K562 (cell line): Measurements from ENCODE around the gene RNF144A. TPM values are rescaled to one million over a fixed set of nuclear protein-coding genes. Genes with fewer than 3 reads are reported as not detected.

Experiments
- CREB3L1 ChIP-seq: fragments of 450-650 bp; IDR thresholded peaks from 2 replicates; pipeline ENCODE4 v1.6.1; 2014; ENCODE audit warnings: low read depth, mild to moderate bottlenecking, moderate library complexity, borderline replicate concordance
- JUN ChIP-seq, 2 experiments: sonication (generic) in 1 of 2; formaldehyde crosslinking in 1 of 2; IDR thresholded peaks; 2 replicates each; pipeline versions ENCODE4 v1.6.1 to v1.8.0; 2012 to 2022; ENCODE audit warnings: borderline replicate concordance in 2 of 2, mild to moderate bottlenecking in 2 of 2, improper control_type of control experiment in 1 of 2, low read depth in 1 of 2, low read length in 1 of 2, missing genetic modification reagents in 1 of 2
- LEF1 ChIP-seq: fragments of 450-650 bp; IDR thresholded peaks from 2 replicates; pipeline ENCODE4 v1.6.1; 2016; ENCODE audit warnings: mild to moderate bottlenecking
- MTF1 ChIP-seq: fragments of 250-450 bp; sonication (Bioruptor Pico); IDR thresholded peaks from 2 replicates; pipeline ENCODE4 v1.9.0; 2021; ENCODE audit warnings: moderate library complexity, mild to moderate bottlenecking, inconsistent platforms, borderline replicate concordance
- NFRKB ChIP-seq: fragments of 450-650 bp; IDR thresholded peaks from 2 replicates; pipeline ENCODE4 v1.6.1; 2016; ENCODE audit warnings: low read depth
- PCBP2 ChIP-seq: fragments of 200-400 bp; formaldehyde crosslinking; IDR thresholded peaks from 2 replicates; pipeline ENCODE4 v1.6.1; 2018; ENCODE audit warnings: low read length, low read depth, mild to moderate bottlenecking, moderate library complexity; ENCODE audit not compliant: poor library complexity, severe bottlenecking
- POLR3A ChIP-seq: IDR thresholded peaks from 2 replicates; pipeline ENCODE4 v1.6.1; 2011; ENCODE audit warnings: borderline replicate concordance, mild to moderate bottlenecking, moderate library complexity; ENCODE audit not compliant: insufficient read length, insufficient read depth; ENCODE audit errors: extremely low read depth
- RBM22 ChIP-seq: fragments of 200-400 bp; formaldehyde crosslinking; IDR thresholded peaks from 2 replicates; pipeline ENCODE4 v1.6.1; 2018; ENCODE audit warnings: low read length, low read depth; ENCODE audit not compliant: poor library complexity, severe bottlenecking
- SLC30A9 ChIP-seq: fragments of 250-450 bp; sonication (Bioruptor Pico); IDR thresholded peaks from 2 replicates; pipeline ENCODE4 v1.8.0; 2022; ENCODE audit warnings: mild to moderate bottlenecking, moderate library complexity
- SMAD2 ChIP-seq: fragments of 150-350 bp; IDR thresholded peaks from 2 replicates; pipeline ENCODE4 v1.6.1; 2014; ENCODE audit warnings: low read depth, mild to moderate bottlenecking, low read length
- SNRNP70 ChIP-seq: fragments of 200-400 bp; formaldehyde crosslinking; optimal IDR thresholded peaks from 2 replicates; pipeline ENCODE3; 2017; ENCODE audit warnings: low read depth, low read length
- SREBF1 ChIP-seq: fragments of 150-350 bp; IDR thresholded peaks from 2 replicates; pipeline ENCODE4 v1.6.1; 2014; ENCODE audit warnings: antibody characterized with exemption, low read depth, low read length, borderline replicate concordance
- THRA ChIP-seq: fragments of 450-650 bp; IDR thresholded peaks from 2 replicates; pipeline ENCODE4 v1.6.1; 2017; ENCODE audit warnings: mild to moderate bottlenecking, moderate library complexity
- ZBTB43 ChIP-seq: sonication (generic); formaldehyde crosslinking; IDR thresholded peaks from 2 replicates; pipeline ENCODE4 v1.8.0; 2023; ENCODE audit warnings: mild to moderate bottlenecking, missing genetic modification reagents
- ZFP1 ChIP-seq: fragments of 450-650 bp; formaldehyde crosslinking; IDR thresholded peaks from 2 replicates; pipeline ENCODE4 v1.4.0; 2020; ENCODE audit warnings: mild to moderate bottlenecking, mixed read lengths
- ZFX ChIP-seq: sonication (generic); formaldehyde crosslinking; IDR thresholded peaks from 2 replicates; pipeline ENCODE4 v1.8.0; 2022; ENCODE audit warnings: mild to moderate bottlenecking, missing genetic modification reagents, moderate library complexity
- ZKSCAN1 ChIP-seq: fragments of 150-350 bp; IDR thresholded peaks from 2 replicates; pipeline ENCODE4 v1.6.1; 2016; ENCODE audit warnings: low read depth, low read length
- ZNF398 ChIP-seq: fragments of 250-450 bp; sonication (Bioruptor Pico); IDR thresholded peaks from 2 replicates; pipeline ENCODE4 v1.8.0; 2021; ENCODE audit warnings: moderate library complexity, mild to moderate bottlenecking, inconsistent platforms
- ZNF77 ChIP-seq: fragments of 250-450 bp; sonication (Bioruptor Pico); IDR thresholded peaks from 2 replicates; pipeline ENCODE4 v1.5.0; 2020
- polyA plus RNA-seq, 8 experiments: library from polyadenylated mRNA; depleted of rRNA in 4 of 8; stranded (reverse) in 5 of 8; unstranded in 3 of 8; fragments of >200 nt; fragmentation: Nextera tagmentation in 2 of 8; fragmentation: Illumina TruSeq in 1 of 8; extraction: Ambion mirVana in 2 of 8; extraction: Trizol in 1 of 8; gene quantifications; 2 replicates each; pipeline versions ENCODE4 v1.2.1 to v1.2.3, GENCODE V29; 2011 to 2014; ENCODE audit warnings: inconsistent platforms in 1 of 8, missing spikeins in 1 of 8
- total RNA-seq, 7 experiments: library from RNA; depleted of rRNA in 6 of 7; stranded (reverse); fragments of >200 nt in 6 of 7; fragmentation: Illumina TruSeq in 2 of 7; extraction: Trizol in 2 of 7; gene quantifications; 2 replicates each; pipeline versions ENCODE4 v1.2.1 to v1.2.3, GENCODE V29; 2011 to 2021; ENCODE audit warnings: low replicate concordance in 1 of 7
- TF ChIP-seq, protein P1 (sequence below): fragments of 250-450 bp; sonication (Bioruptor Pico); IDR thresholded peaks from 2 replicates; pipeline ENCODE4 v1.4.0; 2020; ENCODE audit warnings: mild to moderate bottlenecking, moderate library complexity

Gene RNF144A
- total and polyA plus RNA-seq, 9 of the 15 experiments (the other 6 are each of a cell fraction or from before 2014, with no cell fraction given) = 0.96 to 11.3 (median 6.2) TPM

- TF ChIP-seq SMAD2 (no peak), ZNF398 (no peak), ZFP1 (CRISPR knock-in tag) (no peak), JUN (IDR thresholded peaks at IDR 0.05; ENCODE audit: borderline replicate concordance, low read depth, low read length) (no peak), JUN (CRISPR knock-in tag; IDR thresholded peaks at IDR 0.05; ENCODE audit: borderline replicate concordance) (no peak), ZNF77 (CRISPR knock-in tag) (no peak), ZBTB43 (CRISPR knock-in tag) (no peak), RBM22 (no peak), LEF1 (no peak), SREBF1 (no peak), POLR3A (no peak), SLC30A9 (CRISPR knock-in tag) (no peak), NFRKB (no peak), MTF1 (CRISPR knock-in tag) (no peak), PCBP2 (no peak), SNRNP70 (no peak), THRA (no peak), ZFX (CRISPR knock-in tag) (peak; percentile 77), CREB3L1 (no peak), ZKSCAN1 (no peak)
- TF ChIP-seq, protein P1, sequence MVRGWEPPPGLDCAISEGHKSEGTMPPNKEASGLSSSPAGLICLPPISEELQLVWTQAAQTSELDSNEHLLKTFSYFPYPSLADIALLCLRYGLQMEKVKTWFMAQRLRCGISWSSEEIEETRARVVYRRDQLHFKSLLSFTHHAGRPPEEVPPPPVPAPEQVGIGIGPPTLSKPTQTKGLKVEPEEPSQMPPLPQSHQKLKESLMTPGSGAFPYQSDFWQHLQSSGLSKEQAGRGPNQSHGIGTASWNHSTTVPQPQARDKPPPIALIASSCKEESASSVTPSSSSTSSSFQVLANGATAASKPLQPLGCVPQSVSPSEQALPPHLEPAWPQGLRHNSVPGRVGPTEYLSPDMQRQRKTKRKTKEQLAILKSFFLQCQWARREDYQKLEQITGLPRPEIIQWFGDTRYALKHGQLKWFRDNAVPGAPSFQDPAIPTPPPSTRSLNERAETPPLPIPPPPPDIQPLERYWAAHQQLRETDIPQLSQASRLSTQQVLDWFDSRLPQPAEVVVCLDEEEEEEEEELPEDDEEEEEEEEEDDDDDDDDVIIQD (CRISPR knock-in tag) = no peak
Measured at GRCh38 chr2:6917071-6917760, at the start of gene RNF144A (continued).
